GM18498 (cell line): Measurements from ENCODE around the gene TLE6.
"Not testable (repeated sequence)": the region's sequence is repeated elsewhere in the genome, so short reads cannot be mapped to it uniquely, and the experiment has no call there.

ENCODE experiments used
- ATAC-seq: cut with Tn5 transposase; IDR thresholded peaks from one replicate; pipeline ENCODE4 v1.9.1; 2021; ENCODE audit warnings: mild to moderate bottlenecking, moderate library complexity; ENCODE audit not compliant: unreplicated experiment

The TLE6 gene

GRCh38 chr19:2973229-2973628 is 4.1 kb upstream of the TLE6 start:
- no peak for ATAC-seq

GRCh38 chr19:2974342-2975041 is 2.9 kb upstream of the TLE6 start:
- ATAC-seq = no peak

GRCh38 chr19:2976609-2977000 is 759 bp upstream of the TLE6 start:
- ATAC-seq = no peak

- no peak for ATAC-seq
Measured at GRCh38 chr19:2977746-2978138, 378 bp downstream of the TLE6 start.

GRCh38 chr19:2978166-2978767 is 903 bp downstream of the TLE6 start:
- ATAC-seq = no peak

GRCh38 chr19:2978772-2979171 is 1.4 kb downstream of the TLE6 start:
- ATAC-seq = no peak

GRCh38 chr19:2981898-2982297 is 4.5 kb downstream of the TLE6 start:
- ATAC-seq = no peak

GRCh38 chr19:2982561-2982960 is 5.2 kb downstream of the TLE6 start:
- ATAC-seq = no peak

GRCh38 chr19:2982983-2983350 is 5.6 kb downstream of the TLE6 start:
- no peak for ATAC-seq

- ATAC-seq = no peak
Measured at GRCh38 chr19:2983351-2984214, 6.2 kb downstream of the TLE6 start.

GRCh38 chr19:2984215-2984528 is 6.8 kb downstream of the TLE6 start:
- ATAC-seq = no peak

GRCh38 chr19:2986951-2987524 is 9.7 kb downstream of the TLE6 start:
- no peak for ATAC-seq

GRCh38 chr19:2987797-2988196 is 10.4 kb downstream of the TLE6 start:
- no peak for ATAC-seq

- no peak for ATAC-seq
Measured at GRCh38 chr19:2988568-2988967, 11.2 kb downstream of the TLE6 start.

- no peak for ATAC-seq
Measured at GRCh38 chr19:2989236-2989946, 12.0 kb downstream of the TLE6 start.

GRCh38 chr19:2992333-2992732 is 15.0 kb downstream of the TLE6 start:
- ATAC-seq = not testable (repeated sequence)

- no peak for ATAC-seq
Measured at GRCh38 chr19:2992958-2993357, 15.6 kb downstream of the TLE6 start.

GRCh38 chr19:2993579-2993978 is 16.2 kb downstream of the TLE6 start:
- ATAC-seq = no peak

GRCh38 chr19:2994588-2995131 is 17.3 kb downstream of the TLE6 start:
- ATAC-seq = no peak

- no peak for ATAC-seq
Measured at GRCh38 chr19:2997720-2998119, 20.4 kb downstream of the TLE6 start.

- no peak for ATAC-seq
Measured at GRCh38 chr19:2998642-2999041, 21.3 kb downstream of the TLE6 start.
